Muscle of leg (tissue), 11 donors: ENCODE results near the gene SNAP91. TPM values are rescaled to one million over a fixed set of nuclear protein-coding genes. Genes with fewer than 3 reads are reported as not detected.
"Not testable (repeated sequence)": the region's sequence is repeated elsewhere in the genome, so short reads cannot be mapped to it uniquely, and the experiment has no call there.

ENCODE experiments used
- DNase-seq: peaks from one replicate; pipeline ENCODE4 v3.0.0; 2013
- H3K27ac ChIP-seq: one replicate; pipeline ENCODE4 v1.5.1; 2013; ENCODE audit warnings: mild to moderate bottlenecking, low read length, control low read depth
- H3K27me3 ChIP-seq: one replicate; pipeline ENCODE4 v1.6.1; 2013; ENCODE audit warnings: low read length; ENCODE audit not compliant: control insufficient read depth, insufficient read depth
- H3K36me3 ChIP-seq: one replicate; pipeline ENCODE4 v1.6.1; 2013; ENCODE audit warnings: low read length; ENCODE audit not compliant: control insufficient read depth, insufficient read depth
- H3K4me1 ChIP-seq: one replicate; pipeline ENCODE4 v1.6.1; 2013; ENCODE audit warnings: low read length; ENCODE audit not compliant: control insufficient read depth, insufficient read depth
- H3K4me3 ChIP-seq: one replicate; pipeline ENCODE4 v1.5.1; 2013; ENCODE audit warnings: low read length, control low read depth
- H3K9me3 ChIP-seq: replicated peaks from 2 replicates; pipeline ENCODE4 v1.6.1; 2013; ENCODE audit warnings: low read depth, low read length; ENCODE audit not compliant: control insufficient read depth
- WGBS: methylation state at CpG from one replicate; pipeline ENCODE4 v1.1.5; 2013; ENCODE audit warnings: missing lambda C conversion rate; ENCODE audit not compliant: insufficient coverage; 5-methylcytosine and 5-hydroxymethylcytosine counted together
- polyA plus RNA-seq, 8 donors: library from polyadenylated mRNA; unstranded; fragments of 120-200 nt; gene quantifications; one replicate each; pipeline versions ENCODE4 v1.2.1 to v1.2.3, GENCODE V29; 2013; ENCODE audit warnings: inconsistent platforms in 1 of 8, low replicate concordance in 1 of 8; ENCODE audit not compliant: insufficient read length in 8 of 8, insufficient read depth in 1 of 8
- total RNA-seq: library from RNA; stranded (reverse); fragments of 120-200 nt; gene quantifications from one replicate; pipeline ENCODE4 v1.2.4, GENCODE V29; 2013

Gene SNAP91
- total and polyA plus RNA-seq, 9 donors = 0.92 to 2.3 (median 1.5) TPM

- DNase-seq = no peak
- H3K4me1 ChIP-seq = no peaks in the 10 kb centered on the region
- H3K27ac ChIP-seq = no peak overlapping the region
- peaks cover 2% of the 10 kb centered on the region for H3K9me3 ChIP-seq
- no peaks in the 10 kb centered on the region for H3K36me3 ChIP-seq
- WGBS = 100% methylated on average over 1 of the region's 1 CpG
- no peaks in the 10 kb centered on the region for H3K27me3 ChIP-seq
- H3K4me3 ChIP-seq = no peak overlapping the region
Observed at GRCh38 chr6:83558975-83559374, 149.9 kb downstream of the SNAP91 start.

- Histone ChIP-seq H3K27ac (no peak overlapping the region), H3K4me3 (no peak overlapping the region), H3K9me3 (no peaks in the 10 kb centered on the region), H3K36me3 (no peaks in the 10 kb centered on the region), H3K27me3 (no peaks in the 10 kb centered on the region), H3K4me1 (no peaks in the 10 kb centered on the region)
- DNase-seq = no peak
Observed at GRCh38 chr6:83556871-83557270, 152.0 kb downstream of the SNAP91 start.

- H3K27me3 ChIP-seq, H3K36me3 ChIP-seq, DNase-seq, H3K9me3 ChIP-seq, H3K4me3 ChIP-seq, H3K4me1 ChIP-seq, H3K27ac ChIP-seq: not testable (repeated sequence)
- WGBS = 92% methylated on average over 2 of the region's 4 CpGs
Observed at GRCh38 chr6:83551748-83552147, 157.2 kb downstream of the SNAP91 start.

- not testable (repeated sequence) for H3K4me3 ChIP-seq, H3K27ac ChIP-seq, DNase-seq, H3K4me1 ChIP-seq, H3K9me3 ChIP-seq, H3K27me3 ChIP-seq, H3K36me3 ChIP-seq
- WGBS = no CpG with 5 or more reads among the region's 5 CpGs
Observed at GRCh38 chr6:83550482-83550881, 158.4 kb downstream of the SNAP91 start.

- no peak for DNase-seq
- no peaks in the 10 kb centered on the region for H3K4me1 ChIP-seq
- no peaks in the 10 kb centered on the region for H3K27me3 ChIP-seq
- no peak overlapping the region for H3K4me3 ChIP-seq
- H3K9me3 ChIP-seq = peaks cover 3% of the 10 kb centered on the region
- WGBS = 67% methylated on average over 1 of the region's 5 CpGs
- no peak overlapping the region for H3K27ac ChIP-seq
- H3K36me3 ChIP-seq = no peaks in the 10 kb centered on the region
Observed at GRCh38 chr6:83546636-83547035, 162.3 kb downstream of the SNAP91 start.

- no peaks in the 10 kb centered on the region for H3K4me1 ChIP-seq
- no peaks in the 10 kb centered on the region for H3K36me3 ChIP-seq
- no peak overlapping the region for H3K27ac ChIP-seq
- WGBS = no CpG with 5 or more reads among the region's 4 CpGs
- no peak overlapping the region for H3K4me3 ChIP-seq
- no peaks in the 10 kb centered on the region for H3K9me3 ChIP-seq
- no peak for DNase-seq
- H3K27me3 ChIP-seq = no peaks in the 10 kb centered on the region
Observed at GRCh38 chr6:83539678-83540077, 169.2 kb downstream of the SNAP91 start.

- no peak overlapping the region for H3K27ac ChIP-seq
- no peaks in the 10 kb centered on the region for H3K27me3 ChIP-seq
- no peak for DNase-seq
- no peaks in the 10 kb centered on the region for H3K4me1 ChIP-seq
- no peaks in the 10 kb centered on the region for H3K9me3 ChIP-seq
- H3K4me3 ChIP-seq = no peak overlapping the region
- H3K36me3 ChIP-seq = no peaks in the 10 kb centered on the region
- 100% methylated on average over 3 of the region's 4 CpGs for WGBS
Observed at GRCh38 chr6:83536647-83537589, 172.0 kb downstream of the SNAP91 start.

- DNase-seq = peak; percentile 15
Observed at GRCh38 chr6:83536034-83536646, 172.8 kb downstream of the SNAP91 start.

GRCh38 chr6:83518816-83519480 lies 190.0 kb downstream of the SNAP91 start:
- H3K27ac ChIP-seq = no peak overlapping the region
- H3K4me1 ChIP-seq = no peaks in the 10 kb centered on the region
- peak; percentile 30 for DNase-seq
- H3K36me3 ChIP-seq = no peaks in the 10 kb centered on the region
- no peak overlapping the region for H3K4me3 ChIP-seq
- no peaks in the 10 kb centered on the region for H3K27me3 ChIP-seq
- H3K9me3 ChIP-seq = no peaks in the 10 kb centered on the region
- no CpG with 5 or more reads among the region's 4 CpGs for WGBS

More at GRCh38 chr6:83536034-83536646, 172.8 kb downstream of the SNAP91 start:
- 51% methylated on average over 5 of the region's 5 CpGs for WGBS
- Histone ChIP-seq H3K4me1 (no peaks in the 10 kb centered on the region), H3K27ac (no peak overlapping the region), H3K9me3 (no peaks in the 10 kb centered on the region), H3K4me3 (no peak overlapping the region), H3K36me3 (no peaks in the 10 kb centered on the region), H3K27me3 (no peaks in the 10 kb centered on the region)

- Histone ChIP-seq H3K36me3 (no peaks in the 10 kb centered on the region), H3K27ac (no peak overlapping the region), H3K4me3 (no peak overlapping the region), H3K4me1 (peaks cover 4% of the 10 kb centered on the region), H3K9me3 (no peaks in the 10 kb centered on the region), H3K27me3 (peaks cover 2% of the 10 kb centered on the region)
- DNase-seq = no peak
- 40% methylated on average over 1 of the region's 1 CpG for WGBS
Observed at GRCh38 chr6:83517500-83517899, 191.4 kb downstream of the SNAP91 start.
